Endothelial cell of umbilical vein (primary cell): ENCODE results near the gene FAM204A. TPM values are rescaled to one million over a fixed set of nuclear protein-coding genes. Genes with fewer than 3 reads are reported as not detected.

Experiments used
- BruUV-seq: library from RNA; stranded (reverse); fragments of 400-500 nt; replicated peaks from 2 replicates; lab custom pipeline; 2021; lab: Mats Ljungman, UMichigan
- CTCF ChIA-PET: fragments of 300-600, 350-600 bp; sonication (Branson Sonifier 250); formaldehyde crosslinking; loops from one replicate; lab custom pipeline; 2021; ENCODE audit warnings: antibody characterized with exemption, inconsistent platforms; lab: Charles Lee
- POLR2A ChIA-PET: fragments of 300-600, 350-600 bp; sonication (Branson Sonifier 250); formaldehyde crosslinking; loops from one replicate; lab custom pipeline; 2021; ENCODE audit warnings: antibody characterized with exemption, inconsistent platforms; lab: Charles Lee
- DNase-seq: peaks from one replicate; pipeline ENCODE4 v3.0.0-alpha.2; 2011; ENCODE audit warnings: low read depth, low spot score
- FAIRE-seq: peaks from 2 replicates; lab custom pipeline; 2011; peaks lifted over from hg19 to GRCh38; lab: Jason Lieb, UNC
- H2AFZ ChIP-seq: 2 replicates; pipeline ENCODE4 v1.6.0; 2012; ENCODE audit warnings: low read depth, low read length, control low read depth, inconsistent platforms
- H3K27ac ChIP-seq: 2 replicates; pipeline ENCODE4 v1.5.1; 2011; ENCODE audit warnings: low read depth, mild to moderate bottlenecking, control low read depth, low read length, moderate library complexity; ENCODE audit not compliant: insufficient read depth
- H3K27me3 ChIP-seq, 2 experiments: 2 replicates each; pipeline versions ENCODE4 v1.6.0 to v1.6.1; 2011; ENCODE audit warnings: low read length in 2 of 2, mixed read lengths in 1 of 2; ENCODE audit not compliant: control insufficient read depth in 2 of 2, insufficient read depth in 2 of 2
- H3K36me3 ChIP-seq, 2 experiments: 2 replicates in 1 of 2; 3 replicates in 1 of 2; pipeline ENCODE4 v1.5.1; 2011; ENCODE audit warnings: low read length in 2 of 2, mild to moderate bottlenecking in 1 of 2, moderate library complexity in 1 of 2; ENCODE audit not compliant: control insufficient read depth in 2 of 2, insufficient read depth in 2 of 2; ENCODE audit errors: extremely low read depth in 1 of 2
- H3K4me1 ChIP-seq: 3 replicates; pipeline ENCODE4 v1.5.1; 2011; ENCODE audit warnings: mild to moderate bottlenecking, low read length; ENCODE audit not compliant: control insufficient read depth, insufficient read depth; ENCODE audit errors: extremely low read depth
- H3K4me2 ChIP-seq: 2 replicates; pipeline ENCODE4 v1.6.1; 2011; ENCODE audit warnings: low read length, control low read depth, mixed read lengths; ENCODE audit not compliant: insufficient read depth
- H3K4me3 ChIP-seq, 3 experiments: fragments of 200-600 bp in 1 of 3; sonication (generic), shearing (Covaris generic) in 1 of 3; replicated peaks in 1 of 3; 2 replicates each; pipeline ENCODE4 v1.5.1; 2011 to 2016; ENCODE audit warnings: control low read depth in 3 of 3, low read length in 3 of 3, mild to moderate bottlenecking in 2 of 3, inconsistent platforms in 1 of 3, low read depth in 1 of 3, moderate library complexity in 1 of 3; ENCODE audit not compliant: insufficient read depth in 1 of 3
- H3K79me2 ChIP-seq: 2 replicates; pipeline ENCODE4 v1.6.0; 2012; ENCODE audit warnings: low read length, inconsistent platforms; ENCODE audit not compliant: control insufficient read depth, insufficient read depth
- H3K9ac ChIP-seq: replicated peaks from 2 replicates; pipeline ENCODE3; 2011; ENCODE audit warnings: low read length, control low read depth; ENCODE audit not compliant: insufficient read depth; ENCODE audit errors: extremely low read depth
- H3K9me1 ChIP-seq: replicated peaks from 3 replicates; pipeline ENCODE4 v1.6.0; 2011; ENCODE audit warnings: mild to moderate bottlenecking, low read length; ENCODE audit not compliant: control insufficient read depth, insufficient read depth; ENCODE audit errors: extremely low read depth
- H3K9me3 ChIP-seq: replicated peaks from 2 replicates; pipeline ENCODE4 v1.5.1; 2012; ENCODE audit warnings: low read length, inconsistent platforms; ENCODE audit not compliant: control insufficient read depth, insufficient read depth
- H4K20me1 ChIP-seq: replicated peaks from 2 replicates; pipeline ENCODE3; 2011; ENCODE audit warnings: mild to moderate bottlenecking, low read length; ENCODE audit not compliant: control insufficient read depth, insufficient read depth; ENCODE audit errors: extremely low read depth
- CTCF ChIP-seq, 2 donors: IDR thresholded peaks; 1 replicate in 1 of 2; 2 replicates in 1 of 2; pipeline ENCODE4 v1.5.1; 2011; ENCODE audit warnings: low read length in 2 of 2, mild to moderate bottlenecking in 2 of 2, moderate library complexity in 2 of 2, control low read depth in 1 of 2, inconsistent platforms in 1 of 2, low read depth in 1 of 2; ENCODE audit not compliant: insufficient read depth in 1 of 2; ENCODE audit errors: extremely low read depth in 1 of 2
- EZH2 ChIP-seq: IDR thresholded peaks from 2 replicates; pipeline ENCODE4 v1.6.1; 2012; ENCODE audit warnings: borderline replicate concordance, low read depth, mild to moderate bottlenecking, moderate library complexity, low read length, inconsistent platforms; ENCODE audit not compliant: severe bottlenecking
- FOS ChIP-seq: IDR thresholded peaks from 2 replicates; pipeline ENCODE4 v1.6.1; 2011; ENCODE audit warnings: mild to moderate bottlenecking, low read length, moderate library complexity, borderline replicate concordance; ENCODE audit not compliant: insufficient read depth
- GATA2 ChIP-seq: IDR thresholded peaks from 2 replicates; pipeline ENCODE4 v1.7.0; 2011; ENCODE audit warnings: low read depth, mild to moderate bottlenecking, moderate library complexity, mixed read lengths, low read length; ENCODE audit not compliant: insufficient read length, insufficient read depth
- JUN ChIP-seq: IDR thresholded peaks from 2 replicates; pipeline ENCODE4 v1.6.1; 2011; ENCODE audit warnings: borderline replicate concordance, low read depth; ENCODE audit not compliant: insufficient read length, insufficient read depth
- MYC ChIP-seq: IDR thresholded peaks from one replicate; pipeline ENCODE4 v1.6.1; 2011; ENCODE audit warnings: mild to moderate bottlenecking, low read depth, low read length
- POLR2A ChIP-seq: IDR thresholded peaks from 2 replicates; pipeline ENCODE4 v1.6.1; 2012; ENCODE audit warnings: low read depth, mild to moderate bottlenecking, control low read depth, low read length
- POLR2AphosphoS5 ChIP-seq: IDR thresholded peaks from 2 replicates; pipeline ENCODE4 v1.6.1; 2012; ENCODE audit warnings: low read depth, mild to moderate bottlenecking, control low read depth, low read length, moderate library complexity; ENCODE audit not compliant: insufficient read depth
- dilution Hi-C: fragments of 300-500 bp; cut with MboI; formaldehyde crosslinking; loops from one replicate; pipeline ENCODE4 v1.15.0; 2019; ENCODE audit warnings: low sequenced_read_pairs; ENCODE audit not compliant: extremely low pct_ligation_motif_present
- intact Hi-C: fragments of 100-400 bp; cut with micrococcal nuclease; formaldehyde crosslinking; loops from one replicate; pipeline ENCODE4 v1.10.0; 2022
- polyA plus RNA-seq, 4 experiments: library from polyadenylated mRNA; depleted of rRNA in 3 of 4; stranded (reverse) in 3 of 4; unstranded in 1 of 4; fragments of >200 nt; gene quantifications; 2 replicates each; pipeline versions ENCODE4 v1.2.1 to v1.2.3, GENCODE V29; 2011 to 2012; ENCODE audit warnings: missing spikeins in 1 of 4
- total RNA-seq: library from RNA; stranded (reverse); gene quantifications from 2 replicates; pipeline ENCODE4 v1.2.3, GENCODE V29; 2021
- TF ChIP-seq, protein P1 (sequence below): IDR thresholded peaks from 2 replicates; pipeline ENCODE4 v1.6.1; 2011; ENCODE audit not compliant: insufficient read depth, insufficient read length

The FAM204A gene
- total and polyA plus RNA-seq, 2 donors (not counting 3 experiments of a cell fraction or from before 2014, with no cell fraction given): 11.1 to 73.7 TPM

DNA sequence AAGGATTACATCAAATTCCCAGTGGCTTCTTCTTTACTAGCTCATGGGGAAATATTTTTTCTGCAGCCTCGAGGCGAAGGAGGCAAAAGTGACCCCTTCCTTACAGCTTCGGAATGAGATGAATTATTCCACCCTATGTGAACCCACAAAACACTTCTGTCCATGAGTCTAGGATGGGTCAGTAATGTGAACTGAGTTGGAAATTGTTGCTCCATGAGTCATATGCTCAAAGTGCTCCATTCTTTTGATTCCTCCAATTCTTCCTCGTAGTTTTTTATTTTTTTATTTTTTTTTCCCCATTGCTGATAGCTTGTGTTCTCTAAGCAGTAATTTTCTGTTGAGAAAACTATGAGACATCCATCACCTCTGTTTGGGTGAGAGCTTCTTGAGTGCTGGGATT is 31.7 kb upstream of the FAM204A start:
- POLR2A ChIA-PET: no interaction called here
- Histone ChIP-seq H4K20me1 (no peaks in the 10 kb centered on the region), H3K4me1 (no peaks in the 10 kb centered on the region), H3K9me1 (no peaks in the 10 kb centered on the region), H3K79me2 (no peaks in the 10 kb centered on the region), H3K4me3 (no peak overlapping the region), H2AFZ (no peak overlapping the region), H3K27me3 (no peaks in the 10 kb centered on the region), H3K9ac (no peak overlapping the region), H3K27ac (no peak overlapping the region), H3K36me3 (no peaks in the 10 kb centered on the region), H3K9me3 (no peaks in the 10 kb centered on the region), H3K4me2 (no peak overlapping the region)
- CTCF ChIA-PET: no interaction called here
- BruUV-seq: no TSS peak
- dilution Hi-C loops: no loop called here
- FAIRE-seq (no peak), DNase-seq (peak; percentile 15)
- TF ChIP-seq FOS: peak; percentile 40
- TF ChIP-seq POLR2AphosphoS5: no peak
- intact Hi-C loops: no loop called here

DNA sequence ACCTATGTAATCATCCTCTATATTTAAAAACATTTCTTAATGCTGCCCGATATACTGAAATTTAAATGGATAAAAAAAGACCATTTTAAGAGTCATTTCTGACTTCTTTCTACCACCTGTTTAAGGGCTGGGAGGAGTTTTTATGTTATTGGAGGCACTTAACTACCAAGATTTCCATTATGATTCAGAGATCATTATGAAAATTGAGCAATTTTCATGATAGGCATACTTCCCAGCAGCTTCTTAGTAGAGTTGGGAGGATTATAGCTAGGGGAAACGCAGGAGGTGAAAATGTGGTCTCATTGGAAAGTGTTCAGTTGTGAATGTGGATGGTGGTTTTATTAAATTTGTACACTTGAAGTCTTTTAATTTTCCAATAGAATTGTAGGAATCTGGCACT is 28.4 kb upstream of the FAM204A start:
- Histone ChIP-seq H3K4me2 (no peak overlapping the region), H3K27ac (no peak overlapping the region), H2AFZ (no peak overlapping the region), H3K79me2 (no peaks in the 10 kb centered on the region), H3K27me3 (no peaks in the 10 kb centered on the region), H3K9me1 (no peaks in the 10 kb centered on the region), H3K36me3 (no peaks in the 10 kb centered on the region), H3K4me3 (no peak overlapping the region), H3K4me1 (no peaks in the 10 kb centered on the region), H4K20me1 (no peaks in the 10 kb centered on the region), H3K9ac (no peak overlapping the region), H3K9me3 (no peaks in the 10 kb centered on the region)
- ChIA-PET CTCF (no interaction called here), POLR2A (no interaction called here)
- DNase-seq (no peak), FAIRE-seq (no peak)
- dilution Hi-C loops (no loop called here), intact Hi-C loops (no loop called here)
- no TSS peak for BruUV-seq
- TF ChIP-seq EZH2: no peak
- no peak for TF ChIP-seq POLR2AphosphoS5
- TF ChIP-seq FOS: no peak
- no peak for TF ChIP-seq GATA2
- TF ChIP-seq, protein P1, sequence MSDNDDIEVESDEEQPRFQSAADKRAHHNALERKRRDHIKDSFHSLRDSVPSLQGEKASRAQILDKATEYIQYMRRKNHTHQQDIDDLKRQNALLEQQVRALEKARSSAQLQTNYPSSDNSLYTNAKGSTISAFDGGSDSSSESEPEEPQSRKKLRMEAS: no peak
- TF ChIP-seq MYC: no peak
- TF ChIP-seq CTCF (IDR thresholded peaks at IDR 0.05; ENCODE audit: extremely low read depth in 1 of 2, insufficient read depth in 1 of 2, low read depth in 1 of 2, low read length in 2 of 2): no peak
- no peak for TF ChIP-seq JUN
- TF ChIP-seq POLR2A: no peak
